Measurements from ENCODE around the gene UBE2J2. TPM values are rescaled to one million over a fixed set of nuclear protein-coding genes. Genes with fewer than 3 reads are reported as not detected.

UBE2J2 gene
- total RNA-seq, 1 experiment from 2014 or later = 83.4 TPM

GRCh38 chr1:1304331-1305299 is 31.0 kb upstream of the UBE2J2 start:
- peaks cover 15% of the 10 kb centered on the region for H3K23me2 ChIP-seq (ENCODE audit: insufficient read length, low read depth, low read length, poor library complexity, severe bottlenecking)
- no peak overlapping the region for H4K91ac ChIP-seq (ENCODE audit: insufficient read length, low read depth, low read length)
- H3K4ac ChIP-seq (ENCODE audit: low read depth, low read length) = no peak overlapping the region
- no peak overlapping the region for H2BK120ac ChIP-seq (ENCODE audit: low read depth, low read length, poor library complexity, severe bottlenecking)
- Mint-ChIP-seq H3K36me3 (ENCODE audit: insufficient read depth in 1 of 3, low read depth in 3 of 3) (no peaks in the 10 kb centered on the region; a peak in 1 of 7 replicates), H3K9me3 (no peaks in the 10 kb centered on the region; a peak in 1 of 5 replicates), H3K4me3 (peak overlapping the region in 1 of 2 experiments; percentile 34; a peak in 4 of 5 replicates), H3K27ac (no peak overlapping the region), H3K27me3 (ENCODE audit: low read depth) (peaks cover 3% of the 10 kb centered on the region; the same call in 1 of the 2 replicates), H3K4me1 (peaks cover 18 to 27% of the 10 kb centered on the region in 2 experiments)
- H2BK15ac ChIP-seq (ENCODE audit: low read depth, low read length) = no peak overlapping the region
- H4K20me1 ChIP-seq (ENCODE audit: control insufficient read depth, insufficient read depth, insufficient read length) = no peaks in the 10 kb centered on the region
- no peak overlapping the region for H2AK5ac ChIP-seq (ENCODE audit: insufficient read length, low read length)
- no peak overlapping the region for H3K9ac ChIP-seq (ENCODE audit: extremely low read depth, insufficient read length, low read length)
- no CpG with 5 or more reads among the region's 29 CpGs for whole genome bisulfite sequencing (ENCODE audit: extremely low coverage, insufficient read length, low lambda C conversion rate)
- no peak overlapping the region for H3K56ac ChIP-seq (ENCODE audit: insufficient read length, low read depth, low read length)
- no peak overlapping the region for H3K27ac ChIP-seq (ENCODE audit: insufficient read length, low read depth, low read length)
- H2BK12ac ChIP-seq (ENCODE audit: insufficient read length, low read depth, low read length) = no peak overlapping the region
- no peak for TF ChIP-seq CTCF (conservative IDR thresholded peaks at IDR 0.05)
- H2BK5ac ChIP-seq (ENCODE audit: insufficient read length, low read length) = no peak overlapping the region
- H3K9me3 ChIP-seq (ENCODE audit: control insufficient read depth, low read depth, low read length) = no peaks in the 10 kb centered on the region
- H4K8ac ChIP-seq (replicated peaks; ENCODE audit: insufficient read length, low read depth, low read length) = no peak overlapping the region
- H4K5ac ChIP-seq (ENCODE audit: insufficient read length, low read depth, low read length) = no peak overlapping the region
- H3K18ac ChIP-seq (ENCODE audit: insufficient read length, low read depth, low read length) = no peak overlapping the region
- peak; percentile 85 for DNase-seq
- peak overlapping the region; percentile 16 for H3K4me2 ChIP-seq (ENCODE audit: insufficient read depth, insufficient read length, low read length)
- no peaks in the 10 kb centered on the region for H3K27me3 ChIP-seq (ENCODE audit: insufficient read depth, low read length)
- no peak overlapping the region for H3K14ac ChIP-seq (ENCODE audit: insufficient read depth, low read length)
- H3K79me1 ChIP-seq (ENCODE audit: insufficient read depth, low read depth, low read length, poor library complexity, severe bottlenecking) = no peaks in the 10 kb centered on the region
- no peak overlapping the region for H3T11ph ChIP-seq (ENCODE audit: low read length)
- H3K4me1 ChIP-seq (ENCODE audit: insufficient read depth, low read length) = peaks cover 5% of the 10 kb centered on the region; the same call in 1 of the 2 replicates
- H3K79me2 ChIP-seq (ENCODE audit: insufficient read depth, low read length) = no peaks in the 10 kb centered on the region
- no peak overlapping the region for H2AFZ ChIP-seq (ENCODE audit: low read length)
- no peak overlapping the region for H2BK20ac ChIP-seq (ENCODE audit: low read depth, low read length, poor library complexity, severe bottlenecking)
- H3K23ac ChIP-seq (ENCODE audit: insufficient read length, low read depth, low read length) = no peak overlapping the region

Data from H9 (cell line).